Measurements from ENCODE around the gene ZP2.
"Not testable (repeated sequence)": the region's sequence is repeated elsewhere in the genome, so short reads cannot be mapped to it uniquely, and the experiment has no call there.

Gene ZP2

GRCh38 chr16:21185659-21186325 is 25.6 kb downstream of the ZP2 start:
- H3K27ac ChIP-seq, result no peak overlapping the region
- no peak for TF ChIP-seq CTCF (conservative IDR thresholded peaks at IDR 0.05)

GRCh38 chr16:21184834-21185233 is 26.5 kb downstream of the ZP2 start:
- no peak for TF ChIP-seq CTCF (conservative IDR thresholded peaks at IDR 0.05)
- no peak overlapping the region for H3K27ac ChIP-seq

GRCh38 chr16:21183995-21184394 is 27.4 kb downstream of the ZP2 start:
- H3K27ac ChIP-seq, result no peak overlapping the region
- TF ChIP-seq CTCF (conservative IDR thresholded peaks at IDR 0.05), result no peak

- no peak overlapping the region for H3K27ac ChIP-seq
- TF ChIP-seq CTCF (conservative IDR thresholded peaks at IDR 0.05), result no peak
Observed at GRCh38 chr16:21179983-21180365, 31.4 kb downstream of the ZP2 start.

GRCh38 chr16:21179126-21179982 is 32.0 kb downstream of the ZP2 start:
- no peak for TF ChIP-seq CTCF (conservative IDR thresholded peaks at IDR 0.05)
- H3K27ac ChIP-seq, result no peak overlapping the region

- H3K27ac ChIP-seq, result peak overlapping the region; percentile 44
- TF ChIP-seq CTCF (conservative IDR thresholded peaks at IDR 0.05), result no peak
Observed at GRCh38 chr16:21175397-21175796, 36.0 kb downstream of the ZP2 start.

- no peak overlapping the region for H3K27ac ChIP-seq
- no peak for TF ChIP-seq CTCF (conservative IDR thresholded peaks at IDR 0.05)
Observed at GRCh38 chr16:21172650-21173049, 38.7 kb downstream of the ZP2 start.

GRCh38 chr16:21170116-21170515 is 41.3 kb downstream of the ZP2 start:
- H3K27ac ChIP-seq, result not testable (repeated sequence)

Measured in VCaP (cell line).